Activated CD8-positive, alpha-beta T cell treated with anti-CD3 and anti-CD28 coated beads, Interleukin-2, amount 10 ng/mL, durations not matched to agents 7 days and 5 days (primary cell): ENCODE measurements around the gene PTPRE. TPM values are rescaled to one million over a fixed set of nuclear protein-coding genes. Genes with fewer than 3 reads are reported as not detected.

ENCODE experiments used
- ATAC-seq: fragments of 150-1000 bp; cut with Tn5 transposase; one replicate; pipeline ENCODE4 v1.10.0; 2021; ENCODE audit warnings: moderate library complexity
- CTCF ChIA-PET: fragments of 350-600 bp; sonication (Branson Sonifier 250); formaldehyde crosslinking; loops from one replicate; lab custom pipeline; 2021; ENCODE audit warnings: antibody characterized with exemption; lab: Charles Lee
- POLR2A ChIA-PET: fragments of 350-600 bp; sonication (Branson Sonifier 250); formaldehyde crosslinking; loops from one replicate; lab custom pipeline; 2021; ENCODE audit warnings: antibody characterized with exemption; lab: Charles Lee
- DNase-seq: peaks from one replicate; pipeline ENCODE4 v3.0.0-alpha.2; 2020
- H3K27ac Mint-ChIP-seq: one replicate; pipeline ENCODE4 v1.8.0; 2021; ENCODE audit warnings: mild to moderate bottlenecking, mixed read lengths
- H3K27me3 Mint-ChIP-seq: one replicate; pipeline ENCODE4 v1.8.0; 2021; ENCODE audit warnings: low read depth, mixed read lengths
- H3K36me3 Mint-ChIP-seq: one replicate; pipeline ENCODE4 v1.8.0; 2021; ENCODE audit warnings: low read depth, mixed read lengths
- H3K4me1 Mint-ChIP-seq: one replicate; pipeline ENCODE4 v1.8.0; 2021; ENCODE audit warnings: low read depth, mixed read lengths
- H3K4me3 Mint-ChIP-seq: one replicate; pipeline ENCODE4 v1.8.0; 2021; ENCODE audit warnings: mild to moderate bottlenecking, mixed read lengths
- H3K9me3 Mint-ChIP-seq: one replicate; pipeline ENCODE4 v1.8.0; 2022; ENCODE audit warnings: mixed read lengths; ENCODE audit not compliant: insufficient read depth
- total RNA-seq, 2 experiments: library from RNA; stranded (reverse); gene quantifications; one replicate each; pipeline ENCODE4 v1.2.3, GENCODE V29; 2021

Gene PTPRE
- total RNA-seq, 2 experiments from 2014 or later = 21.4 to 24.5 TPM

- H3K4me1 Mint-ChIP-seq = no peaks in the 10 kb centered on the region
- ATAC-seq = no peak
- peaks cover 2% of the 10 kb centered on the region for H3K27me3 Mint-ChIP-seq
- DNase-seq = no peak
- H3K9me3 Mint-ChIP-seq = no peaks in the 10 kb centered on the region
- H3K4me3 Mint-ChIP-seq = no peak overlapping the region
- ChIA-PET CTCF (no interaction called here), POLR2A (no interaction called here)
- H3K36me3 Mint-ChIP-seq = no peaks in the 10 kb centered on the region
- H3K27ac Mint-ChIP-seq = no peak overlapping the region
Measured at GRCh38 chr10:127937069-127937468, 30.2 kb downstream of the PTPRE start.

DNA sequence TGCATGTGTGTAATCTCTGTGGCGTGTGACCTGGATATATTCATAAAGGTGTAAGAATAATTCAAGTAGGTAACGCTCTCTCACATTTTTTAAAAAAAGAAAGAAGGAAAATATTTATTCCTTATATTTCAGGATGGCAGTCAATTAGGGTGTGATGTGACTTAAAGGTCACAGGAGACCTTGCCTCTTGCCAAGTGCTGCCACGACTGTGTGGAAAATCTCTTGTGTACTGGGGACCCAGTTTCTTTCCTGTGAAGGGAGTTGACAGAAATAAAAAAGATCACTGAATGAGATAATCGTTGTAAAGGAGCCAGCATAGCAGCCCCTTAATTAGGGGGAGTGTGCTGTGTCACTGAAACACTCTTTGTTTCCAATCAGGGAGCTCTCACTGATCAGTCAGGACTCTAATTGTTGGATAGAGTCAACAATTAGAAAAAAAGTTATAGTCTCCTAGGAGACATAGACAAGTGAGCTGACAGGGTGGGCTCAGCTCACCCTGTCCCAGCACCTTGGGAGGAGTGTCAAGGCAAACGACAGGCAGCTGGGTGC, 31.1 kb downstream of the PTPRE start:
- H3K27me3 Mint-ChIP-seq = peaks cover 2% of the 10 kb centered on the region
- no peaks in the 10 kb centered on the region for H3K4me1 Mint-ChIP-seq
- no peaks in the 10 kb centered on the region for H3K9me3 Mint-ChIP-seq
- ChIA-PET CTCF (no interaction called here), POLR2A (no interaction called here)
- no peak overlapping the region for H3K4me3 Mint-ChIP-seq
- no peak overlapping the region for H3K27ac Mint-ChIP-seq
- no peaks in the 10 kb centered on the region for H3K36me3 Mint-ChIP-seq
- DNase-seq (no peak), ATAC-seq (no peak)

GRCh38 chr10:127939786-127940330, 33.0 kb downstream of the PTPRE start:
- Mint-ChIP-seq H3K27me3 (peaks cover 2% of the 10 kb centered on the region), H3K36me3 (no peaks in the 10 kb centered on the region), H3K4me3 (no peak overlapping the region), H3K4me1 (no peaks in the 10 kb centered on the region), H3K27ac (no peak overlapping the region), H3K9me3 (no peaks in the 10 kb centered on the region)
- ChIA-PET POLR2A (no interaction called here), CTCF (no interaction called here)
- no peak for DNase-seq
- no peak for ATAC-seq

- Mint-ChIP-seq H3K4me1 (no peaks in the 10 kb centered on the region), H3K27me3 (peaks cover 2% of the 10 kb centered on the region), H3K36me3 (no peaks in the 10 kb centered on the region), H3K9me3 (no peaks in the 10 kb centered on the region), H3K27ac (no peak overlapping the region), H3K4me3 (no peak overlapping the region)
- DNase-seq (no peak), ATAC-seq (no peak)
- POLR2A ChIA-PET = interaction anchor here (0.7 kb wide), 1 partner anchor 11 kb away, joined by 3 read pairs; no protein-coding TSS in a partner anchor
- CTCF ChIA-PET = no interaction called here
Measured at GRCh38 chr10:127940866-127941640, 34.1 kb downstream of the PTPRE start.

DNA sequence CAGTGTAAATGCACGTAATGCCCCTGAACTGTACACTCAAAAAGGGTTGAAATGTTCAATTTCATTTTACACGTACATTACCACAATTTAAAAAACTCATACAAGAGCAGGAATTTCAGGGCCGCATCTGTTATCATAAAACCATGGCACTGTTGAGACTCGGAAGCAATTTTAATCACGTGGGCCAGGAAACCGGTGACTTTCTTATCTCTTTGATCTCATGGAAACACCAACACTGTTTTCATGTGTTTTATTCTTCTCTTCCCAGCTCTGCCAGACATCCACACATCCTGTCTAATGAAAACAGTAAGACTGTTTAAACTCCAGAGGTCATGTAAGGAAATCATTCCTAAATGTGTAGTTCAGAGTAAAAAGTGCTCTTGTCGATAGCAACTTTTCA, 35.9 kb downstream of the PTPRE start:
- POLR2A ChIA-PET = no interaction called here
- no peak for ATAC-seq
- CTCF ChIA-PET = interaction anchor here (1.7 kb wide), 1 partner anchor 69 kb away, joined by 4 read pairs; no protein-coding TSS in a partner anchor

DNA sequence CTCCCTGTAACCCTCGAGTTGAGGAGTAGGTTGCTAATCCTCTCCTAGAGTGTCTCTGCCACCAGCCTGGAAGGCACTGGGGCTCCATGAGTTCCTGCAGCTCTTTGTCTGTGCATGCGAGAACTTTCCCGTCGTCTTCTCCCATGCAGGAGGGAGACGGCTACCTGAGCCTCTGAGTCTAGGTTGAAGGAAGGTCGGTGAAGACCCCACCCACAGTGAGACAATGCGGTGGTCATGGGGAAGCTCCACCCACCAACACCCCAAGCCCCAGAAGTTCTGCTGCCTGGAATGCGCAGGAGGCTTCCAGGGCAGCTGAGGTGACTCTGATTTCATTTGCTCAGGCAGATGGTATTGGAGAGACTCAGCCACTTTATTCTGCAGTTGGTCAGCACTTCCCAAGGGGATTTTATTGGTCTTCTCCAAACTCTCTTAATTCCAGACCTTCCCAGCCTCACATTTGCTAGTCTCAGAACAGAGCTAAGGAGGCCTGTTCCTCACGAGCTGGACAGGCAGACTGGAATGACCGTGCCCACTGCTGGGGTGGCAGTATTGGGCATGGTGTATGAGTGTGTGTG, 36.5 kb downstream of the PTPRE start:
- POLR2A ChIA-PET = no interaction called here
- no peaks in the 10 kb centered on the region for H3K4me1 Mint-ChIP-seq
- H3K9me3 Mint-ChIP-seq = no peaks in the 10 kb centered on the region
- no peak for ATAC-seq
- CTCF ChIA-PET = interaction anchor here (1.7 kb wide), 1 partner anchor 68 kb away, joined by 4 read pairs; no protein-coding TSS in a partner anchor
- H3K4me3 Mint-ChIP-seq = no peak overlapping the region
- no peak overlapping the region for H3K27ac Mint-ChIP-seq
- H3K27me3 Mint-ChIP-seq = no peaks in the 10 kb centered on the region
- H3K36me3 Mint-ChIP-seq = no peaks in the 10 kb centered on the region
- DNase-seq = no peak

More for the DNA sequence above, 35.9 kb downstream of the PTPRE start:
- Mint-ChIP-seq H3K4me1 (no peaks in the 10 kb centered on the region), H3K9me3 (no peaks in the 10 kb centered on the region), H3K27ac (no peak overlapping the region), H3K27me3 (peaks cover 2% of the 10 kb centered on the region), H3K36me3 (no peaks in the 10 kb centered on the region), H3K4me3 (no peak overlapping the region)
- DNase-seq = no peak

GRCh38 chr10:127944256-127944655, 37.4 kb downstream of the PTPRE start:
- ChIA-PET CTCF (no interaction called here), POLR2A (no interaction called here)
- Mint-ChIP-seq H3K36me3 (no peaks in the 10 kb centered on the region), H3K27me3 (no peaks in the 10 kb centered on the region), H3K9me3 (no peaks in the 10 kb centered on the region), H3K4me1 (no peaks in the 10 kb centered on the region), H3K4me3 (no peak overlapping the region), H3K27ac (no peak overlapping the region)
- no peak for ATAC-seq
- no peak for DNase-seq

DNA sequence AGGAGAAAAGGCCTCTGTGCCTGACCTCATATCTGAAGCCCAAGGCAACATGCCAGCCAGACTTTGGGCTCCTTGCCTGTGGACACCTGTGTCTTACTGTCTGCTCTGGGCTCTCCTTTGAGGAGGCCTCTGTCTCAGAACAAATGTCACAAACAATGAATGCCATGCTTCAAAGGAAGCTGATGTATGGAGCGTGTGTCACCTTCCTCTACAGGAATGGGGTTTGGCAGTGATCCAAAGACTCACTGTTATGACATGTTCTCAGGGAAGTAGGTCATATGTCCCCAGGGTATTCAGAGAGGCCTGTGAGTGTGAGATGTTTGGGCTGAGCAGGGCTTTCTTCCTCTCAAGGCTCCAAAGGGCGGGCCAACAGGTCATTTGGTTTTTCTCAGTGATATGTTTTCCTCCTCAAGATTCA, 38.4 kb downstream of the PTPRE start:
- no peak for ATAC-seq
- ChIA-PET CTCF (no interaction called here), POLR2A (interaction anchor here (0.9 kb wide), 1 partner anchor 68 kb away, joined by 3 read pairs; no protein-coding TSS in a partner anchor)
- Mint-ChIP-seq H3K4me1 (no peaks in the 10 kb centered on the region), H3K27ac (no peak overlapping the region), H3K4me3 (no peak overlapping the region), H3K9me3 (no peaks in the 10 kb centered on the region), H3K27me3 (no peaks in the 10 kb centered on the region), H3K36me3 (no peaks in the 10 kb centered on the region)
- no peak for DNase-seq

GRCh38 chr10:127945948-127946711, 39.2 kb downstream of the PTPRE start:
- Mint-ChIP-seq H3K27ac (no peak overlapping the region), H3K4me3 (no peak overlapping the region), H3K36me3 (no peaks in the 10 kb centered on the region), H3K27me3 (no peaks in the 10 kb centered on the region), H3K9me3 (no peaks in the 10 kb centered on the region), H3K4me1 (no peaks in the 10 kb centered on the region)
- no peak for ATAC-seq
- no peak for DNase-seq
- POLR2A ChIA-PET = interaction anchor here (0.9 kb wide), 1 partner anchor 67 kb away, joined by 3 read pairs; no protein-coding TSS in a partner anchor
- CTCF ChIA-PET = no interaction called here

DNA sequence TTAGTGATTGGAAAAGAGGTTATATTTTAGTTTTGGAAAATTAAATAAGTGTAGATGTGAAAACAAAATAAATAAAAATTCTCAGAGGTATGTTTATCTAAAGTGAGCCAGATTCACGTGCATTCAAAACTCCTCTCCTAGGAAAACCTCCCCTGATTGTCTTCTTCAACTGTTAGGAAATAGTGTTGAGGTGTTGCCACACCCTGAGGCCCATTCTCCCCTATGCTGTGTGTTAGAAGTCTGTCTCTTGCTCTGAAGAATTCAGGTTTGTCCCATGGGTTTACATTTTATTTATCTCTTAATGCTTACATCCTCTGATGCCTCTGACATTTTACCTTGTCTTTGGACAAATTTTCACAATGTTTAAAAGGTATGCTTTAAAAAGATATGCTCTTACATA, 40.3 kb downstream of the PTPRE start:
- Mint-ChIP-seq H3K4me1 (no peaks in the 10 kb centered on the region), H3K27me3 (no peaks in the 10 kb centered on the region), H3K27ac (no peak overlapping the region), H3K36me3 (no peaks in the 10 kb centered on the region), H3K4me3 (no peak overlapping the region), H3K9me3 (no peaks in the 10 kb centered on the region)
- DNase-seq = no peak
- ATAC-seq = no peak
- CTCF ChIA-PET = no interaction called here
- POLR2A ChIA-PET = no interaction called here

GRCh38 chr10:127948791-127949190, 41.9 kb downstream of the PTPRE start:
- Mint-ChIP-seq H3K27ac (no peak overlapping the region), H3K9me3 (no peaks in the 10 kb centered on the region), H3K36me3 (no peaks in the 10 kb centered on the region), H3K4me3 (no peak overlapping the region), H3K27me3 (no peaks in the 10 kb centered on the region), H3K4me1 (no peaks in the 10 kb centered on the region)
- DNase-seq = no peak
- ChIA-PET CTCF (interaction anchor here (1.5 kb wide), 1 partner anchor 63 kb away, joined by 3 read pairs; no protein-coding TSS in a partner anchor), POLR2A (no interaction called here)
- no peak for ATAC-seq
